ENCODE measurements around the gene TGM2. TPM values are rescaled to one million over a fixed set of nuclear protein-coding genes. Genes with fewer than 3 reads are reported as not detected.

The TGM2 gene
- total and polyA plus RNA-seq, 9 of the 15 experiments (the other 6 are each of a cell fraction or from before 2014, with no cell fraction given), result 5.5 to 78.5 (median 37.6) TPM

DNA sequence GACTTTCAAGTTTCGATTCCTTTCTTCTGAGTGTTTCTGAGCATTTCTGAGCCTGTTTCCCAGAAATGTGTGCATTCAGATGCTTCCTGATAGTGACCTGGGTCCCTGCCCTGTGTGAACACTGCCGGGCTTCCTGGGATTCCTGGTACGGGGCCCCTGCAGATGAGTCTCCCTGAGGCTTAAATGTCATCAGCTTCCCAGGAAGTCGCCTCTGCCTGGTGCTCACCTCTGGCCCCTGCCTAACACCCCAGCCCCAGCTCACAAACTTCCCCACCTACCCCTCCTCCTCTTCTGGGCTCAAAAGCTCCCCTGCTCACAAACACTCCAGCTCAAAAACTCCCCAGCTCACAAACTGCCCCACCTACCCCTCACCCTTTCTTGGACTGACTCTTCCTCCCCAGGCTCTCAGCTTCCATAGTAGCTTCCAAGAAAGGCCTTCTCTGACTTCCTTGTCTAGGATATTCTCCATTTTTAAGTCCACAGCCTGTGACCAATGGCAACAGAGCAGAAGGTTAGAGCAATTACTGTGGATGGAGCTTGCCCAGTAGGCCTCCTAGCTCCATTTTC lies 42.0 kb downstream of the TGM2 start (continued):
- TF ChIP-seq, protein P1, sequence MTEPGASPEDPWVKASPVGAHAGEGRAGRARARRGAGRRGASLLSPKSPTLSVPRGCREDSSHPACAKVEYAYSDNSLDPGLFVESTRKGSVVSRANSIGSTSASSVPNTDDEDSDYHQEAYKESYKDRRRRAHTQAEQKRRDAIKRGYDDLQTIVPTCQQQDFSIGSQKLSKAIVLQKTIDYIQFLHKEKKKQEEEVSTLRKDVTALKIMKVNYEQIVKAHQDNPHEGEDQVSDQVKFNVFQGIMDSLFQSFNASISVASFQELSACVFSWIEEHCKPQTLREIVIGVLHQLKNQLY (CRISPR knock-in tag; conservative IDR thresholded peaks at IDR 0.05), result no peak
- TF ChIP-seq ZNF507 (tag; conservative IDR thresholded peaks at IDR 0.05) (no peak), POLR2A (conservative IDR thresholded peaks at IDR 0.05) (0 out of 2 replicates have a peak, but pooled peaks have one; percentile 27), NFE2L1 (tag; IDR thresholded peaks at IDR 0.05; ENCODE audit: borderline replicate concordance, low read depth) (no peak), SMARCA5 (IDR thresholded peaks at IDR 0.05) (0 out of 2 replicates have a peak, but pooled peaks have one; percentile 13), TEAD1 (CRISPR knock-in tag; IDR thresholded peaks at IDR 0.05) (no peak), ZNF766 (CRISPR knock-in tag; conservative IDR thresholded peaks at IDR 0.05) (no peak; the same call in 1 of the 2 replicates), RFX1 (IDR thresholded peaks at IDR 0.05) (peak; percentile 73), EP400 (IDR thresholded peaks at IDR 0.05) (peak; percentile 17; the same call in 1 of the 2 replicates), ZNF695 (CRISPR knock-in tag; IDR thresholded peaks at IDR 0.05) (no peak), TAF7 (tag; IDR thresholded peaks at IDR 0.05) (no peak), HDAC2 (IDR thresholded peaks at IDR 0.05) (peak; percentile 63; the same call in 1 of the 2 replicates), RBBP5 (IDR thresholded peaks at IDR 0.05; ENCODE audit: borderline replicate concordance, insufficient read depth, low read length, poor library complexity, severe bottlenecking) (peak; percentile 29), ZNF764 (CRISPR knock-in tag; IDR thresholded peaks at IDR 0.05; ENCODE audit: low read depth) (no peak), SIN3A (IDR thresholded peaks at IDR 0.05; ENCODE audit: borderline replicate concordance in 2 of 2, control insufficient read depth in 1 of 2, low read depth in 2 of 2, low read length in 2 of 2) (no peak), TCF7 (IDR thresholded peaks at IDR 0.05; ENCODE audit: borderline replicate concordance) (no peak), NR1H2 (CRISPR knock-in tag; IDR thresholded peaks at IDR 0.05) (no peak)
- TF ChIP-seq, protein P2, sequence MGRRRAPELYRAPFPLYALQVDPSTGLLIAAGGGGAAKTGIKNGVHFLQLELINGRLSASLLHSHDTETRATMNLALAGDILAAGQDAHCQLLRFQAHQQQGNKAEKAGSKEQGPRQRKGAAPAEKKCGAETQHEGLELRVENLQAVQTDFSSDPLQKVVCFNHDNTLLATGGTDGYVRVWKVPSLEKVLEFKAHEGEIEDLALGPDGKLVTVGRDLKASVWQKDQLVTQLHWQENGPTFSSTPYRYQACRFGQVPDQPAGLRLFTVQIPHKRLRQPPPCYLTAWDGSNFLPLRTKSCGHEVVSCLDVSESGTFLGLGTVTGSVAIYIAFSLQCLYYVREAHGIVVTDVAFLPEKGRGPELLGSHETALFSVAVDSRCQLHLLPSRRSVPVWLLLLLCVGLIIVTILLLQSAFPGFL (CRISPR knock-in tag; IDR thresholded peaks at IDR 0.05), result no peak
- TF ChIP-seq, protein P3, sequence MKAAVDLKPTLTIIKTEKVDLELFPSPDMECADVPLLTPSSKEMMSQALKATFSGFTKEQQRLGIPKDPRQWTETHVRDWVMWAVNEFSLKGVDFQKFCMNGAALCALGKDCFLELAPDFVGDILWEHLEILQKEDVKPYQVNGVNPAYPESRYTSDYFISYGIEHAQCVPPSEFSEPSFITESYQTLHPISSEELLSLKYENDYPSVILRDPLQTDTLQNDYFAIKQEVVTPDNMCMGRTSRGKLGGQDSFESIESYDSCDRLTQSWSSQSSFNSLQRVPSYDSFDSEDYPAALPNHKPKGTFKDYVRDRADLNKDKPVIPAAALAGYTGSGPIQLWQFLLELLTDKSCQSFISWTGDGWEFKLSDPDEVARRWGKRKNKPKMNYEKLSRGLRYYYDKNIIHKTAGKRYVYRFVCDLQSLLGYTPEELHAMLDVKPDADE (conservative IDR thresholded peaks at IDR 0.05; ENCODE audit: control insufficient read depth, low read depth, low read length), result no peak
- TF ChIP-seq, protein P4, sequence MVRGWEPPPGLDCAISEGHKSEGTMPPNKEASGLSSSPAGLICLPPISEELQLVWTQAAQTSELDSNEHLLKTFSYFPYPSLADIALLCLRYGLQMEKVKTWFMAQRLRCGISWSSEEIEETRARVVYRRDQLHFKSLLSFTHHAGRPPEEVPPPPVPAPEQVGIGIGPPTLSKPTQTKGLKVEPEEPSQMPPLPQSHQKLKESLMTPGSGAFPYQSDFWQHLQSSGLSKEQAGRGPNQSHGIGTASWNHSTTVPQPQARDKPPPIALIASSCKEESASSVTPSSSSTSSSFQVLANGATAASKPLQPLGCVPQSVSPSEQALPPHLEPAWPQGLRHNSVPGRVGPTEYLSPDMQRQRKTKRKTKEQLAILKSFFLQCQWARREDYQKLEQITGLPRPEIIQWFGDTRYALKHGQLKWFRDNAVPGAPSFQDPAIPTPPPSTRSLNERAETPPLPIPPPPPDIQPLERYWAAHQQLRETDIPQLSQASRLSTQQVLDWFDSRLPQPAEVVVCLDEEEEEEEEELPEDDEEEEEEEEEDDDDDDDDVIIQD (CRISPR knock-in tag; IDR thresholded peaks at IDR 0.05), result no peak
- TF ChIP-seq, protein P5, sequence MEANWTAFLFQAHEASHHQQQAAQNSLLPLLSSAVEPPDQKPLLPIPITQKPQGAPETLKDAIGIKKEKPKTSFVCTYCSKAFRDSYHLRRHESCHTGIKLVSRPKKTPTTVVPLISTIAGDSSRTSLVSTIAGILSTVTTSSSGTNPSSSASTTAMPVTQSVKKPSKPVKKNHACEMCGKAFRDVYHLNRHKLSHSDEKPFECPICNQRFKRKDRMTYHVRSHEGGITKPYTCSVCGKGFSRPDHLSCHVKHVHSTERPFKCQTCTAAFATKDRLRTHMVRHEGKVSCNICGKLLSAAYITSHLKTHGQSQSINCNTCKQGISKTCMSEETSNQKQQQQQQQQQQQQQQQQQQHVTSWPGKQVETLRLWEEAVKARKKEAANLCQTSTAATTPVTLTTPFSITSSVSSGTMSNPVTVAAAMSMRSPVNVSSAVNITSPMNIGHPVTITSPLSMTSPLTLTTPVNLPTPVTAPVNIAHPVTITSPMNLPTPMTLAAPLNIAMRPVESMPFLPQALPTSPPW (CRISPR knock-in tag; IDR thresholded peaks at IDR 0.05), result peak; percentile 29; the same call in 1 of the 2 replicates
